ENCODE measurements around the gene SLIT3. TPM values are rescaled to one million over a fixed set of nuclear protein-coding genes. Genes with fewer than 3 reads are reported as not detected.
A peak's percentile ranks its signal among the peaks of the same experiment; 100 is the strongest.

Gene SLIT3
- polyA plus RNA-seq, 4 donors, result 46.4 to 82.0 (median 57.9) TPM

DNA sequence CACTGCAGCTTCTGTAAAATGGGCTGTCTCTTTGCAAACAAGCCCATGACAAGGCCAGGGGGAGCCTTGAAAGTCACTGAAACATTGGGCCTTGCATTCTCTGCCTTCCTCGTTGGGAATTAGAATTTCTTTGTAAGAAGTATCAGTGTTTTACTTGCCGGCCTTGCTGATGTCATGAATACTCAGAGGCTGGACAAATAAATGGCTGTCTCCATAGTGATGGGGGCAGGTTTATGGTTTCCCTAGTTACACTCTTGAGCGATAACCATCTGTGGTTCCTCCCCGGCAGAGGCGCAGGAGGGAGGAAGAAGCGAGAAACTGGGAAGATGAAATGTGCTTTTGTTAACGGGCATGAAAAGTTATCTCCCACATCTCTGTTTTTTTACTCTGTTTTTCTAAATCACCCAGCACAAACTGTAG lies 449.0 kb downstream of the SLIT3 start:
- peak in 3 of 4 donors; percentile 50 to 73 (median 59) for DNase-seq (ENCODE audit: low read depth in 4 of 4, low spot score in 3 of 4)

DNA sequence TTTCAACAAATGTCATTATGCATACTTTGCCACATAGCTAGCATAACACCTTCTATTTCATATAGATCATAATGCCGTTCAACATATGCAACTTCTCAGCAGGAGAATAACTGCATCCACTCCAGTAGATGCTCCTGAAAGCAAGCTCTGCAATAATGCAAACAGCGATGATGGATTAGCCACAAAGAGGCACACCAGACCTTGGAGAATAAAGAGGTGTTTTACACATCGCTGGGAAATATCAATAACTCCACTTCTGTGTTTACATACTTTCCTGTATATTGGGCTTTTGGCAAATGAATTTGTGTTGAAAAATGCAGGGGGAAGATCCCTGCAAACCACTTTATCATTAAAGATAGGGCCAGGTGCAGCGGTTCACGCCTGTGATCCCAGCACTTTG lies 450.3 kb downstream of the SLIT3 start:
- no peak for DNase-seq (ENCODE audit: low read depth in 4 of 4, low spot score in 3 of 4)

DNA sequence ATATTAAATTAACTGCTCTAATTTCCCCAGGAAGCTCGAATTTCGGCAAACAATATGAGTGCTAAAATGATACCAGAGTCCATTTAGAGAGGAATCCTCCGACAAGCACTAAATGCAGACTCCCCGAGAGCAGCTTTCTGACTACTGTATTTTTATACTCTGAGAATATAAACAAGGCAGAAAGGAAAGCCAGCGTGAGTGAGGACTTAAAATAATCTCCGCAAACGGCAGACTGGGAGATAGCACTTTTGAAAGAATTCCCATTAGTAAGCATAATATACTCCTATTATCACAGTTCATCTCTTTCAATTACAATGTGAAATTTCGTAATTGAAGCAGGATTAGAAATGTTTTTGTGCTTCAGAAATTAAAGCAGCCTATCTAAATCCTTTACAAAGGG lies 452.4 kb downstream of the SLIT3 start:
- no peak for DNase-seq (ENCODE audit: low read depth in 4 of 4, low spot score in 3 of 4)

DNA sequence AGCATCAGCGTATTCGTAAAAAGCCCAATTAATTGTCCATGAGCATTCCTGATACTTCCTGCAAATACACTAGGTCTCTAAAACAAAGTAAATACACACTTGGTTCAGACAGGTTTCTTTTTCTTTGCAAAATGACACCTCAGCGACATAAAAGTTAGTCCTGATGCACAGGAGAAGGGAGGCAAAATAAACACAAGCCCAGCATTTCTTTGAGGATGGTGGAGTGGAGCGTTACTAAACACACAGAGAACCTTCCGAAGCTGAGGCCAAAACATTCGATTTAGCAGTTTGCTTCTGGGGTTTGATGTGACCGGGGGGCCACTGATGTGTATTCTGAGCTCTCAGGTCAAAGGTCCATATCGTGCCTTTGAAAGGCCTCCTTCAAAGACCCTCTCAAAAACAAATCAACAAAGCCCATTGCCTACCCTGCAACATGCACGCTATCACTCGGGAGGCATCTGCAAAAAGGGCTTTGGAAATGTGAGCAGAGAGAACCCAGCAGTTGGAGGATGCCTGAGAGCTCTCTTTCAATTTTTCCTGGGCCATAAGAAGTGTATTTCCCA lies 453.3 kb downstream of the SLIT3 start:
- DNase-seq (ENCODE audit: low read depth in 4 of 4, low spot score in 3 of 4), result no peak

DNA sequence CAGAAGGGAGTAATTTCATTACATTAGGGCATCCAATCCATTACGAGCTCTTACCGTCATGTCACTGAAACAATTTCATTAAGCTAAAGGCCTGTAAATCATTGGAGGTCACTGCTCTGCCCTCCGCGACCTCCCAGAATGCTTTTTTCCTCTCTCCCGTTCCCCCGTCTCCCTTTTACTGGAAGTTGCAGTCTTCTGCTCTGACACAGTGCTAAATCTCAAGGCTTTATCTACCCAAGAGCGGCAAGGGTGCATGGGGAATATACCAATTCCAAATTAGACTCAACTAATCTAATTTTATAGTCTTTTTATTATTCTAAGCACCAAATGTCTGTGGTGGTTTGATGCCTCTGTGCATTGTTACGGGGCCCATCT lies 456.0 kb downstream of the SLIT3 start:
- DNase-seq (ENCODE audit: low read depth in 4 of 4, low spot score in 3 of 4), result no peak

DNA sequence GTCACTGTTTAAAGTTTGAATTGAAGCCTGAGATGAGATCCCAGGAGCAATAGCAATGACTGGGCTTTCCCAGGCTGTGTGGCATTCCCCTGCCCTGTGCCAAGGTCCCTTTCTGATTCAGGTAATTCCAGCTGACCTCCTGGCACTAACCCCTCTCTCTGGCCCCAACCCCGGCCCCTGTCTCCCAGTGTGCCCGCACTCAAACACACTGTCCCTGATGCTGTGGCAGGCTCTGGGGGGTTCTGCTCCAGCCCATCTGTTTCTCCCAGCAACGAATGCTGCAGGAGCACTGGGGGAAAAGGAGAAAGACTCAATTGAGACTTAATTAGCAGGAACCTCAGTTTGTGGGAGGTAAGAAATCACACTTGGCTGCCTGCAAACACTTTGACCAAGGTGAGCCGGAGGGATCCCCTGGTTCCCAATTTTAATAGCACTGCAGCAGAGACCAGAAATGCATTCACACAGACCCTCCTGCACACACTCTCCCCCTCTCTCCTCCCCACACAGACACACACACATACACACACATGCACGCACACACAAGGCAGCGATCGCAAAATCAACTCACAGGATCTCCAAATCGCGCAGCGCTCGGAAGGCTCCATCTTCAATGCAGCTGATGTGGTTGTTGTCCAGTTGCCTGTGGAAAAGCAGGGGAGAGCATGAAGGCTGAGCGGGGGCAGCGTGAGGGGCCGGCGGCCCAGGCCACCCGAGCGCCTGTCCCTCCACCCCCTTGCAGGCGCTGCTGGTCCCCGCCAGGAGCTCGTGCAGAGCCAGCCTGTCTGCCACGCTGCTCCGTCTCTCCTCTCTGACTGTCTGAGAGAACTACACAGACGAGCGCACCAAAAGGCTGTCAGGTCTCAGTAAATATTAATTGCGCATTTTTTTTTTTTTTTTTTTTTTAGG lies 456.7 kb downstream of the SLIT3 start:
- DNase-seq (ENCODE audit: low read depth in 4 of 4, low spot score in 3 of 4), result no peak

DNA sequence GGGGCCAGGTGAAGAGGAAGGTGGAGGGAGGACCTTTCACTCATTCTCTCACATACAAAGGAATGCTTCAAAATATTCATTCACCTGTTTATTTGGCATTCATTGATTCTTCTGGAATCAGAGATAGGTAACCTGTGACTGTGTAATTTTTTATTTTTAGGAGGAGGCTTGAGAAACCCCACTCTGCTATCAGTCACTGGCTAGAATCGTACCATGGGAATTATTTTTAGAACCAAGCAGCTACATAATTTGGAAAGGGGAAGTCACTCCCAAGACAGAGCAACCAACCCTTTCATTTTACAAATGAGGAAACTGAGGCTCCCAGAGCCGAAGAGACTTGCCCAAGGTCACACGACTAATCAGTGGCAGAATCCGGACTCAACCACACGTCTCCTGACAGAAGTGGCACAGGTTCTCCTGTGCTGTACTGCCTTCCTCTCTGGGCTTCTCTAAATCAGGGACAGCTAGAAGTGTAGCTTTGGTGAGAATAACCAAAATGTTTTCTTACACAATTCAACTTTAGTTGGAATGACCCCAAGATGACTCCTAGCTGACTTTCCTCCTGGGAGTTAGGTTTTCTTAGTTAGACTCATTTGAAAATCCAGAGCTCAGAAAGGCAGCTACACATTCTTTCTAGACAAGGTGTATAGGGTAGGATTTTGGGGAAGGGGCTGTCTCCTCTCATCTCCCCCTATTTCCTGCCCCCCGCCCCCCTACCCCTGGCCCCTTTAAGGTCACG lies 457.5 kb downstream of the SLIT3 start:
- DNase-seq (ENCODE audit: low read depth in 4 of 4, low spot score in 3 of 4), result no peak

DNA sequence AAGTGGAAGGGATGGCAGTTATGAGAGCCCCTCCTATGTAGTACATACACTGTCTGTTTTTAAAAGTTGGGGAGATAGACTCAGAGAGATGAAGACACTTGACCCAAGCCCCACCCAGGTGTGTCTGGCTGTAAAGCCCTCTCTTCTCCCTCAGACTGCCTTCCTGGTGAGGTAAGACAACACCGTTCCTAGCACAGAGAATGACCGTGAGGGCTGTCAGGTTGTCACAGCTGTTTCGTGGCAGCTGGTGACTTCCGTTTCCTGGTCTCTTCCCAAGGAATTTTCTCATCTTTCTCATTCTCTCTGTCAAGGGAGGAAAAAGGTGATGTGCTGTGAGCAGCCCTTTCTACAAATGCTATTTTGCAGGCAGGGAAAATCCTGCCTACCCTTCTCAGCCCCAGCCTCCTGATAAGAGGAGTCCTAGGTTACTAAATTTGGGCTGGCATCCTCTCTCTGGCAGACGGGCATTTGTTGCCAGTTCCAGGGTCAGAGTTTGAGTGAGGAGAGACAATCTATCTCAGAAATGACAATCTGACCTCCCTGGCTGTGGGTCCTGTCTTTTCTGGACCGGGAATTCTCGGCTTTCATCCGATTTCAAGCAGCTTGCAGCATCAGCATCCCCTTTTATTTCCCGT lies 458.3 kb downstream of the SLIT3 start:
- DNase-seq (ENCODE audit: low read depth in 4 of 4, low spot score in 3 of 4), result no peak

DNA sequence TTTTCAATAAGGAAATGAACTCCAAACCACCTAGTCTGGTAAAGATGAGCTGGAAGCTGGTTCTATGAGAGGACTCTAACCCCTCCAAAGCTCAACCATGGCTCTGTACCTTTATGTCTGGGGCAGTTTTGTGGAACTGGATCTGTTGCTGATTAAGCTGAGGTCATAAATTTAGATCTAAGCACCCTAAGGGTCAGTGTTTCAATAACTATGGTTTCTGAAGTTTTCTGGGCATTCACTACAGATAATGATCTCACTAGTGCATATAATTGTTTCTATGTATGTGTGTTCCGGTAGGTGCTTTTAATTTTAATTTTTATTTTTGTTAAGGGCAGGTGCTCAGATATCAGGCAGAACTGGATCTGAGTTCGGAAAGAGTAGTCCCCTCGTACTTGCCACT lies 463.1 kb downstream of the SLIT3 start:
- no peak for DNase-seq (ENCODE audit: low read depth in 4 of 4, low spot score in 3 of 4)

DNA sequence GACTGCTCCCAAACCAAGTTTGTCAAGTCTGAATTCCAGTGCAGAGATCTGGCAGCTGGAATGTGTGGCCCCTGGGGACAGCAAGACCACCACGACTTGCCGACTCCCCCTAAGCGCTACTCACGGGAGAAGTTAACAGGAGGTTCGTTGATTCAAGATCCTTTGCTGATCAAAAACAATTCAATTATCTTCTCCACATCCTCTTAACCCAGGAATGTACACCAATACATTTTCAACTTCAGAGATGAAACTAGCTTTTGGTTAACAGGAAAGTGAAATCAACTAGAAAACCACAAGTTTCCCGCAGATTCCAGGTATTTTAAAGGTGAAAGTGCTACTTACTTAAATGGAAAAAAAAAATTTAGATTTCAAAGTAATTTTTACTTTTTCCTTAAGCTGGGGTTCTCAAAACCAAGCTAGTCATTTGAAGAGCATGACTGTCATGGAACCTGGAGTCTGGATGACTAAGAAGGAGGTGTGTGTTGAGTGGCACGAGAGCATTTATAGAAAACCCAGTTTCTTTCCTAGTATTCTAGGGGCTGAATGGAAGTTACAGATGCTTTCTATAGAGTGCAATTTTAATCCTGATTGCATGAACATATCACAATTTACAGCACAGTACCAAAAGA lies 464.2 kb downstream of the SLIT3 start:
- no peak for DNase-seq (ENCODE audit: low read depth in 4 of 4, low spot score in 3 of 4)

DNA sequence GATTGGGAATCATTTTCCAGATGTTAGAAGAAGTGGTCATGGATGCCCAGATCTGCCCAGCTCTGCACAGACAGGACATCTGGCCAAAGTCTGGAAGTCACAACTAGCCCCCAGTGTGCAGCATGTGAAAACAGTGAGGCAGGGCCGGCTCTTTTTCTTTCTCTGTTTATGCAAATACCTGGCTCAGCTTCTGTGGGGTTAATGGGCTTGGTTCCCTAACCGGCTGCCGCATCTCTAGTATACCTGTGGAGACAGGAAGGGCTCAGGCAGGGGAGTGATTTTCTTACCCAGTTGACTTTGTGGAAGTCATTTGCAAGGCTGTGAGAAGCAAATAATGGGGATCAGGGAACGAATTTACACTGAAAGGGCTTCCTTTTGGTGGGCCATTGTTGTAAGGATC lies 467.0 kb downstream of the SLIT3 start:
- no peak for DNase-seq (ENCODE audit: low read depth in 4 of 4, low spot score in 3 of 4)

DNA sequence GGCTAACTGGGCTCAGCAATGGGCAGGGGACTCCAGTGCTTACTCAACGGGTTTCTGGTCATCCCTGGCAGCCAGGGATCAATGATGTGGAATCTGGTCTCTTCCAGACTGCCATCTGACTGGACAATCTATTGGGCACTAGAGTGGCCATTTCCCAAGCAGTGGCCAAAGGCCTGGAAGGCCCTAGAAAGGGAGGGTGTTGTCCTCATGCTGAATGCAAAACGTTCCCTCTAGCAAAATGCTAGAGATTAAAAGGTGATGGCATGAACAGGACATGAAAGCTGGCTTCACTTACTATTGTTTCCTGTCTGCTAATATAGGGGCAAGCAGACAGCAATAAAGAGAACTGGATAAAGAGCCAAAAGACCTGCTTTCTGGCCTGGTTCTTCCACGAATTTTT lies 467.6 kb downstream of the SLIT3 start:
- no peak for DNase-seq (ENCODE audit: low read depth in 4 of 4, low spot score in 3 of 4)

DNA sequence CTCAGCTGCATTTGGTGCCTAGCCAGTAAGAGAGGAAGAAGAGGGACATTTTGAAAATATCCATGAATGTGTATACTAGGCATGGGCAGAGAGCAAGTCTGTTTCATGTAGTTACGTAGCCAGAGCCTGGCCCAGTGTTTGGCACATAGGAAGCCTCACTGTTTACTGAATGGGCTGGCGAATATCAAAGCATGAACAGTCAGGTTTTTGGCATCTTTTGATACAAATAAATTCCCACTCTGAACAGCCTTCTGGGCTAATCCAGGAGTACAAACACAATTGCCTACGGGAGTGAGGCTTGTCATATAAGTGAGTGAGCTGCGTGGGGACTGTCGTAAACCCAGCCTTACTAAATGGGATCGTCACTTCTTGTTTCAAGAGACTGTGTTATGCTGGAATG lies 468.6 kb downstream of the SLIT3 start:
- DNase-seq (ENCODE audit: low read depth in 4 of 4, low spot score in 3 of 4), result no peak

DNA sequence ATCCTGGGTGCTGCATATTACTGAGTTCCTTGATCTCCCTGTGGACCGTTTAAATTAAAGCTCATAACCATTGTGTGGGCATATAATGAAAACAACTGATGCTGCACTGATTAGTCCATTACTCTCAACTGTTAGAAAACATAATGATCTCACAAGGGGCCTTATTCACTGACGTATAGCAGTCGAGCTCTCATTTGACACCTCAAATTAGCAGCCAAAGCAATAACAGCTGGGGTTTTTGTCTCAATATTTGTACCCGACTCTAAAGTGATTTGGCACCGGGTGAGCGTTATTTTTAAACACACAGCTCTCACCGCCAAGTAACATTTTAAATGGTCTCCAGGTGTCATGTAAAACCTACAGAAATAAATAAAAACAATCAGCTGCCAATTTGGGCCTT lies 469.6 kb downstream of the SLIT3 start:
- DNase-seq (ENCODE audit: low read depth in 4 of 4, low spot score in 3 of 4), result no peak

DNA sequence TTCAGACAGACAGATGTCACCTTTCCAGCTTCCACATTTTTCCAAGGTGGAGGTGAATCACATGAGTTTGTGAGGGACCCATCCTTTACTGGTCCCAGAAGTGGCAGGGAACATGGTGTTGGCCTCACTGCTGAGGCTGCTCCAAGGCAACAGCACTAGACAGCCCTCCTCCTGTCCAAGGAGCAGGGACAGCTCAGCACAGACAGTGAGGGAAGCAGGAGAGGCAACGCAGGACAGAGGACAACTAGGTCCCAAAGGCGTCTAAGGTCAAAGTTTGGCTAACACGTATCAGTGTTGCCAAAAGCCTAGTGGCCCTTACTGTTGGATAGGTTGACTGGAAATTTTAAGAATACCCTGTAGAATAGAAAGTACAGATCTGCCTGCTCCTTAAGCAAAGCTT lies 470.1 kb downstream of the SLIT3 start:
- DNase-seq (ENCODE audit: low read depth in 4 of 4, low spot score in 3 of 4), result no peak

DNA sequence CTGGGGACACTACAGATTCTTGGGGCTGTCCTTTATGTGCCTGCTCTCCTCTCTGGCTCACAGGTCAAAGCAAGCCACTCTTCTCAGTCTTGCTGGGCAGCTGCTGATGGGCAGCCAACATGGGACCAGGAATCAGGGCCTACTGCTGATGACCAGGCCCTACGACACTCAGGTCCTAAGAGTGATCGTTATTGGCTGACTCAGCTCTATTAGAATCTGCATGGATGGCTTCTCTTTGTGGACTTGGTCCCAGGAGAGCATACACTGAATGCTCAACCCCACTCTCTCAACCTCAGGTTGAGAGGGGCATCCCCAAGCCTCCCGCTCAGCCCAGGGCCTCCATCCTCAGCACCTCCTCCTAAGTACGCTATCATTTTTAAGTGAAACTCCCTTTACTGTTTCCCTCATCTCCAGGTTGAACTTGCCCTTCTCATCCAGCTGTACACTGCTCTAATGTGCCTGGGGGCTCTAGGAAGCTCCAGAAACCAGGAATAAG lies 471.0 kb downstream of the SLIT3 start:
- DNase-seq (ENCODE audit: low read depth in 4 of 4, low spot score in 3 of 4), result no peak

DNA sequence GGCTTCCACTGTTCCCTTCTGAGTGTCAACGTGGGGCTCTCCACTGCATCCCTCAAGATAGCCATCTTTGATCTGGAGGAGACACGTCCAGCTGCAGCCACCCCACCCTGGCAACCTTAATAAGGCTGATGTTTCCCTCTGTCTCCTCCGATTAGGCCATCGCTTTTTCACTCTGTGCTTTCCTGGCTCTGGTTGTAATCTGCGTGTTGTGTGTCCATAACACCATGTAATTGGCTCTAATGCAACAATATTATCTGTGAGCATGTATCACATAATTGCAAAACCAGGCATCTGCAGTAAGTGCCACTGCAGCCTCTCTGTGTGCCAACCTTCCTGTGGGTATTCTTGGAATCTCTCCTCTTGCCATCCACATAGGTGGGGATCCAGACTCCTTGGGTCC lies 471.9 kb downstream of the SLIT3 start:
- DNase-seq (ENCODE audit: low read depth in 4 of 4, low spot score in 3 of 4), result no peak

DNA sequence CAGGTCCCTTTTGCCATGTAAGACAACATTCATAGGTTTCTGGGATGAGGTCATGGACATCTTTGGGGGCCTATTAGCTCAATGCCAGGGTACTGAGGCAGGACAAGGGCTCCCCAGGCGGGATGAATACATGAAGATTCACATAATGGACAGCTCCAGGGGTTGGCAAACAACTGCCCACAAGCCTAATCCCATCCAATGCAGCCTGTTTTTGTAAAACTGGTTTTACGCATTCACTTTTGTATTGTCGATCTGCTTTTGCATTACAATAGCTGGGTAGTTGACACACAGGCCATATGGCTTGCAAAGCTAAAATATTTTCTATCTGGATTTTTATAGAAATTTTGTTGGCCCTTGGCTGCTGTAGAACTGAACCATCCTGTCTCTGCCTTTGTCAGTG lies 473.3 kb downstream of the SLIT3 start:
- DNase-seq (ENCODE audit: low read depth in 4 of 4, low spot score in 3 of 4), result no peak

DNA sequence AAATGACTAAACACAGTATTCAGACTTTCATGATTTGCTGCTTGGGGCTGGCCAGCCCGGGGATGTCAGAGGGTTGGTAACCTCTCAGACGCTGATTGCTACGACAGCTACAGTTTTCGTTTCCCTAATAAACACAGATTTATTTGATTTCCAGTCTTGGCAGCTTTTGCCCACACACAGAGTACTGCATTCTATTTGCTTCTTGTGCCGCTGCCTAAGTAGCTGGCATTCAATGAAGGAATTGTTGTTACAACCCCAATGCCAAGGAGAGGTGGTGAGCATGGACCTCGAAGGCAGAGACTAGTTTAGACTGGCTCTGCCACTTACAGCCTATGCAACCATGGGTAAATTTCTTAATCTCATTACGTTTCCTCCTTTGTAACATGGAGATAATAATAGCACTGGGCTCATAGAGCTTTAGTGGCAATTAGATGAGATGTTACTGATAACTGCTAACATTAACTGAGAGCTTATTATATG lies 474.7 kb downstream of the SLIT3 start:
- no peak for DNase-seq (ENCODE audit: low read depth in 4 of 4, low spot score in 3 of 4)

DNA sequence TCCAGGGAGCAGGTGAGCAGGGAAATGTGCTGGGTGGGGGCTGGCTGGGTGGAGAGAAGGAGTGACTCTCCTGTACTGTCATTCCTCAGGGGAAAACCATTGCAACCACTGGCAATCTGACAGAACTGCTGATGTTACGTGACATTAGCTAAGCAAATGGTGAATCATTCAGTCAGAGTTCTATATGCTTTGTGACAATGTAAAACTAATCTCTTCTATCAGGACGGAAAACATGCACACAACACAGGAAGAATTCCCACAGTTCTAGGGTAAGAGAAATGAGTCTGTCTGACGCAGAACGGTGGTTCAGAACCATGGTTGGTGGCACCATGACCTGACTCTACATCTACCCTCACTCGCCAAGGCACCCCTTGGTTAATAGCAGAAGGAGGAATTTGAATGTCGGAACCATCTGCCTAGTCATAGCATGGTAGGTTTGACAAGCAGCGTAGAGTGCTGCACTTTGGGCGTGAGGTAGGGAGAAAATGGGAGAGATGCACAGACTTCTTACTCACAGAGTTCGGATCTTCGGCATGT lies 478.1 kb downstream of the SLIT3 start:
- no peak for DNase-seq (ENCODE audit: low read depth in 4 of 4, low spot score in 3 of 4)
